ENCODE measurements around the gene SLC29A1.

Gene SLC29A1

DNA sequence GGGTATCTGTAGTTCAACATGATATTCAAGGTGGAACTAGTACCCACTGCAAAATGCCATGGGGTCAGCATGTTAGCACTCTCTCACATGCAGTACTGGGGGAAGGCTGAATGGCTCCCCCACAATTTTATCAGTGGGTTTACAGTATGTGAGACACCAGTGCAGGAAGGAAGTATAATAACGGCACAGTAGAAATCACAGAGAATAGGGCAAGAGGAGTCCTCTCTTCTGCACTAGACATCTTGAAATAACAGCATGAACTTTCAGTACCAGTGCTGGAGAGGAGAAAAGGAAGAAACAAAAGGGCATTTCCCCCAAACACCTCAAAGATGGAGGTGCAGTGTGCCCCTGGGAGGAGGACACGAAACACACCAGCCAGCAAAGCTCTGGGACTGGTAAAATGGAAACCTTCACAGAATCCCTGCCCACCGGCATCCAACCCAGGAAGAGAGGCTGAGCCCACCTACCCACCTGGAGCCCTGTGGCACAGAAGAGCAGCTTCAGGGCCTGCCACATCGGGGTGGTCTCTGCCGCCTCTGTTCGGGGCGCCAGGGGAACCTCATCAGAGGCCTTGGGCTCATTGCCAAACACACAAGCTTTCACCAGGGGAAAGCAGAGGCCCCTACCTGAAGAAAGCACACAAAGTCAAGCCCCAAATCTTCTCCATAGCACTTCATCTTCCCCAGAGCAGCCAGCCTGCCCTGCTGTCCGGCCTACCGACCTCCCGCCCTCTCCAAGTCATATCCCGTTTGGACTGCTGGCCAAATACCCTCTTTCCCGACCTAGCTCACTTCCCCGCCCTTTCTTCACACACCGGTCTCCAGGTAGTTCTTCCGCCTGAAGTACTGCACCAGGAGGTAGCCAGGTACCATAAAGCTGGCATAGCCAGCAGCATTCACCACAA, 32.7 kb downstream of the SLC29A1 start:
- H3K4me3 ChIP-seq (replicated peaks; ENCODE audit: insufficient read depth, low read length): peak overlapping the region; percentile 91
- no peak for TF ChIP-seq CTCF (IDR thresholded peaks at IDR 0.05; ENCODE audit: insufficient read depth, low read length)
- TF ChIP-seq POLR2AphosphoS5 (IDR thresholded peaks at IDR 0.05; ENCODE audit: low read depth): no peak
- no peaks in the 10 kb centered on the region for H3K27me3 ChIP-seq (ENCODE audit: insufficient read depth, poor library complexity, severe bottlenecking)
- DNase-seq (ENCODE audit: low read depth in 1 of 2, low spot score in 1 of 2): no peak
- peak overlapping the region; percentile 81 for H3K27ac ChIP-seq (replicated peaks)

DNA sequence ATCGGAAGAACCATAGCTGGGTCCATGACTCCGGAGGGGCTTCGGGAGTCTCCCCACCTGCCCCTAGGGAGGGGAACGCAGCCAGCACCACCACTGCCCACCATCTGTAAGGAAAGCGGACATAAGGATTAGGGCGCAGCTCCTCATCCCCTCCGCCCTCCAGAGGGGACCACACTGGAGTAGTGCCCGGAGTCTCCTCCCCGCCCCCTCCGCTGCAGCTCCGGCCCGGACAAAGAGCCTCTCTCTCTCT, 33.3 kb downstream of the SLC29A1 start:
- DNase-seq (ENCODE audit: low read depth in 1 of 2, low spot score in 1 of 2): no peak
- no peaks in the 10 kb centered on the region for H3K27me3 ChIP-seq (ENCODE audit: insufficient read depth, poor library complexity, severe bottlenecking)
- TF ChIP-seq POLR2AphosphoS5 (IDR thresholded peaks at IDR 0.05; ENCODE audit: low read depth) (no peak), SPI1 (IDR thresholded peaks at IDR 0.05; ENCODE audit: borderline replicate concordance, low read depth) (no peak), GABPA (IDR thresholded peaks at IDR 0.05; ENCODE audit: low read depth) (no peak), CTCF (IDR thresholded peaks at IDR 0.05; ENCODE audit: insufficient read depth, low read length) (no peak)
- TF ChIP-seq, protein P1, sequence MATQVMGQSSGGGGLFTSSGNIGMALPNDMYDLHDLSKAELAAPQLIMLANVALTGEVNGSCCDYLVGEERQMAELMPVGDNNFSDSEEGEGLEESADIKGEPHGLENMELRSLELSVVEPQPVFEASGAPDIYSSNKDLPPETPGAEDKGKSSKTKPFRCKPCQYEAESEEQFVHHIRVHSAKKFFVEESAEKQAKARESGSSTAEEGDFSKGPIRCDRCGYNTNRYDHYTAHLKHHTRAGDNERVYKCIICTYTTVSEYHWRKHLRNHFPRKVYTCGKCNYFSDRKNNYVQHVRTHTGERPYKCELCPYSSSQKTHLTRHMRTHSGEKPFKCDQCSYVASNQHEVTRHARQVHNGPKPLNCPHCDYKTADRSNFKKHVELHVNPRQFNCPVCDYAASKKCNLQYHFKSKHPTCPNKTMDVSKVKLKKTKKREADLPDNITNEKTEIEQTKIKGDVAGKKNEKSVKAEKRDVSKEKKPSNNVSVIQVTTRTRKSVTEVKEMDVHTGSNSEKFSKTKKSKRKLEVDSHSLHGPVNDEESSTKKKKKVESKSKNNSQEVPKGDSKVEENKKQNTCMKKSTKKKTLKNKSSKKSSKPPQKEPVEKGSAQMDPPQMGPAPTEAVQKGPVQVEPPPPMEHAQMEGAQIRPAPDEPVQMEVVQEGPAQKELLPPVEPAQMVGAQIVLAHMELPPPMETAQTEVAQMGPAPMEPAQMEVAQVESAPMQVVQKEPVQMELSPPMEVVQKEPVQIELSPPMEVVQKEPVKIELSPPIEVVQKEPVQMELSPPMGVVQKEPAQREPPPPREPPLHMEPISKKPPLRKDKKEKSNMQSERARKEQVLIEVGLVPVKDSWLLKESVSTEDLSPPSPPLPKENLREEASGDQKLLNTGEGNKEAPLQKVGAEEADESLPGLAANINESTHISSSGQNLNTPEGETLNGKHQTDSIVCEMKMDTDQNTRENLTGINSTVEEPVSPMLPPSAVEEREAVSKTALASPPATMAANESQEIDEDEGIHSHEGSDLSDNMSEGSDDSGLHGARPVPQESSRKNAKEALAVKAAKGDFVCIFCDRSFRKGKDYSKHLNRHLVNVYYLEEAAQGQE (IDR thresholded peaks at IDR 0.05; ENCODE audit: insufficient replicate concordance, low read depth): no peak
- H3K27ac ChIP-seq (replicated peaks): peak overlapping the region; percentile 81
- H3K4me3 ChIP-seq (replicated peaks; ENCODE audit: insufficient read depth, low read length): peak overlapping the region; percentile 91

DNA sequence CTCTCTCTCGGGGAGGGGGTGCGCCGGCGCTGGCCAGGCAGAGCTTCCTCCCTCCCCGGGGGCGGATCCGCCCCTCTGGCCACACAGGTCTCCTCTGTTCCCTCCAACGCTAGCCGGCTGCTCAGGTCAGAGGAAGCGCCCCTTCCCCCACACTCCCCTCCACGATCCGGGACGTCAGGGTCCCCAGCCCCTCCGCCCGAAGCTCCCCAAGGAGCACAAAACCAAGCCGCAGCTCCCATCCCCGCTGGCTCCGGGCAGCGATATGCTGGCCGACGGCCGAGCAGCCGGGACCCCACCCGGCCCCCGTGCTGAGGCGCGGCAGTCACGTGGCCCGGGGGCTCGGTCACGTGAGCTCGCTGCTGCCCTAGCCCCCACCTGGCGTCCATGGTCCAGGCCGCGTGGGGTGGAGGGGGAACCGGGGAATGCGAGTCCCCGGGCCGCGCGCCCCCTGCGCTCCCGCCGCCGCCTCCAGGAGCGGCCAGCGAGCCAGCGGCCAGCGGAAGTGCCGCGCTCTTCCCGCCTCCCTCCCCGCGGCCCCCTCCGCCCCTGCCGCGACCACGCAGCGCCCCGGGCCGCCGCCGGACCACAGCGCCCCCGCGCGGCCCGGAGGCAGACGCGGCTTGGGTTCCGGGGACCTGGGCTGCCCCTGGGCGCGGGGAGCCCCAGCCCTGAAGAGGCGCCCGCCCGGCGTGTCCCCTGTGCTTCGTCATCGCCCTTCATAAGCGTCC, 33.8 kb downstream of the SLC29A1 start, which contains the start of gene SLC35B2:
SLC35B2 (minus strand) TSS at position 504 of the 728 bp plus-strand sequence; CDS start at position 386, 118 bp downstream.
- Histone ChIP-seq H3K4me3 (replicated peaks; ENCODE audit: insufficient read depth, low read length) (peak within 1 kb of the TSS; percentile 91), H3K27ac (replicated peaks) (peak within 1 kb of the TSS; percentile 81), H3K27me3 (ENCODE audit: insufficient read depth, poor library complexity, severe bottlenecking) (no peaks in the 10 kb centered on the region)
- peak in 1 of 2 experiments; percentile 57 for DNase-seq (ENCODE audit: low read depth in 1 of 2, low spot score in 1 of 2)
- TF ChIP-seq POLR2AphosphoS5 (IDR thresholded peaks at IDR 0.05; ENCODE audit: low read depth): peak; percentile 36; the same call in 1 of the 2 replicates
- TF ChIP-seq GABPA (IDR thresholded peaks at IDR 0.05; ENCODE audit: low read depth): no peak
- peak; percentile 27 for TF ChIP-seq CTCF (IDR thresholded peaks at IDR 0.05; ENCODE audit: insufficient read depth, low read length)
- TF ChIP-seq, protein P1 (IDR thresholded peaks at IDR 0.05; ENCODE audit: insufficient replicate concordance, low read depth): no peak
- TF ChIP-seq SPI1 (IDR thresholded peaks at IDR 0.05; ENCODE audit: borderline replicate concordance, low read depth): 0 out of 2 replicates have a peak, but pooled peaks have one; percentile 2

Data from HL-60 (cell line).